Mucosa of stomach (tissue), 1 donor: ENCODE data around the gene U2AF2.

ENCODE experiments used
- H3K27me3 ChIP-seq: one replicate; pipeline ENCODE4 v1.7.0; 2013; ENCODE audit warnings: mild to moderate bottlenecking, low read length; ENCODE audit not compliant: control insufficient read depth, insufficient read depth
- H3K36me3 ChIP-seq: one replicate; pipeline ENCODE4 v1.7.0; 2013; ENCODE audit warnings: low read length; ENCODE audit not compliant: control insufficient read depth, insufficient read depth
- H3K4me1 ChIP-seq: one replicate; pipeline ENCODE4 v1.7.0; 2013; ENCODE audit warnings: mild to moderate bottlenecking, low read length; ENCODE audit not compliant: control insufficient read depth, insufficient read depth
- H3K4me3 ChIP-seq: one replicate; pipeline ENCODE4 v1.7.0; 2013; ENCODE audit warnings: low read length
- H3K9ac ChIP-seq: one replicate; pipeline ENCODE4 v1.7.0; 2013; ENCODE audit warnings: mild to moderate bottlenecking, low read length, moderate library complexity
- H3K9me3 ChIP-seq: one replicate; pipeline ENCODE4 v1.7.0; 2013; ENCODE audit warnings: mild to moderate bottlenecking, low read length, moderate library complexity; ENCODE audit not compliant: control insufficient read depth
- donor health status: Pancreatic carcinoma.

The U2AF2 gene

DNA sequence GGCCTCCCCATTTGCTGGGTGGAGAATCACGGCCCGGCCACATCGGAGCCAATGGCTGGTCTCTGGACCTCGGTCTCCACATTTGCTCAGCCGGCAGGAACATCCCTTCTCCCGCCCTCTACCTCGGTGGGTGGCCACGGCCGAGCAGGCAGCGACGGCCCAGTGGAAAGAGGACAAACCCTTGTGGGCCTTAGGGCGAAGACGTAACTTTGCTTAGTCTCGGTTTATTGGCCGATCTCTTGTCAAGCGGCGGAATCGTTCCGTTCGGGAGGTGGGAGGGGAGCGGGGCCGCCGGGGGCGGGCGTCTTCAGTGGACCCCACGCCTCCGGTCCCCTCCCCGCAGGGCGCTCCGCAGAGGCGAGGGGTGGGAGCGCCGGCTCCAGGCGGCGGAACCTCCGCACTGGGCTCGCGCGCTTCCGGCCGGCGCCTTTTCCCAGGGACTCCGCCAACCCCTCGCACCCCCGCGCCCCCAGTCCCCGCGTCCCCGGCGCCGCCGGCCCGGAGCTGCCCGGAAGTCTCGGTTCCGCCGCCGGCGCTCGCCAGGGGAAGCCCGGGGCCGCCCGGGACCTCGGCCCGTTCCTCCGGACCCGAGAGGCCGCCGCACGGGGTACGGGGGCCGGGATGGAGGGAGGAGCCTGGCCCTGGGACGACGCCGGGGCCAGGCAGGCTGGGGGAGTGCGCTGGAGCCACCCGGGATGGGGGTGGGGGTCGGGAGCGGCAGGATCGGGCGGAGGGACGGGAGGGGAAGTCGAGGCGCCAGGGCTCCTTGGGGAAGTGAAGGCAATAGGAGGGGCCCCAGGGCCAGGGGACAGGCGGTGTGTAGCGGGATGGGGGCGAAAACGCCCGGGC lies 14.0 kb upstream of the U2AF2 start, which contains the start of gene ZNF580:
Gene ZNF580, plus strand, starts transcription at position 426 of the 849 bp plus-strand sequence. CDS start 1,507 bp downstream, outside the sequence.
- Histone ChIP-seq H3K36me3 (no peaks in the 10 kb centered on the region), H3K4me1 (peaks cover 49% of the 10 kb centered on the region), H3K27me3 (no peaks in the 10 kb centered on the region), H3K9me3 (no peaks in the 10 kb centered on the region), H3K4me3 (peak within 1 kb of the TSS; percentile 36), H3K9ac (peak within 1 kb of the TSS; percentile 78)

DNA sequence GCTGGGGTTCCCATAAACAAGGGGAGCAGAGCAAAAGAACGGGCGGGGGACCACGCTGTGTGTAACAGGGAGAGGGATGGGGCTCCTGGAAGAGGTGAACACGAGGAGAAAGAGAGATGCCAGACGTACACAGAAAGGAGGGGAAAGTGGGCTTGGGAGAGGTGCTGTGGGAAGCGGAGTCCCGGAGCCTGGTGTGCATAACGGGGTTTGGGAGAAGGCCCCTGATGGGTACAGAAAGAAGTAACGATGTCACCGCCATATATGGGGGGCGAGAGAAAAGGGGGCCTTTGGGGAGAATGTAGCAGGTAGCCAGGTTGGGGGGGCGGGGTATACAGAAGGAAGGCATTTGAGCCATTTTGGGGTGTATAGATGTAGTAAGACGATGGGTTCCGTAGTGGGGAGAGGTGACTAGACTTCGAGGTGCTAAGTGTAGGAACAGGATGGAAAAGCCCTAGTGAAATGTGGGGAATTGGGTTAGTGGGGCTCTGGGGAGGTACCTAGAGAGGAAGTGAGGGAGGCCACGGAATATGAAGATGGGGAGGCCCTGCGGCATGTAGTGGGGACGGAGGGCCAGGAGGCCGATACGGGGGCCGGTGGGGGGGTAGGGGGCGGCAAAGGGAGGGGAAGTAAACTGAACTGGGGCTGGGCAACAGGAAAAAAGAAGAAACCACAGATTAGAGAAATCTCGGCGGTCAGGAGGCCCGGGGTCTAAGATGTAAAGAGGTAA lies 13.2 kb upstream of the U2AF2 start:
- peaks cover 41% of the 10 kb centered on the region for H3K4me1 ChIP-seq
- peak overlapping the region; percentile 78 for H3K9ac ChIP-seq
- no peaks in the 10 kb centered on the region for H3K36me3 ChIP-seq

DNA sequence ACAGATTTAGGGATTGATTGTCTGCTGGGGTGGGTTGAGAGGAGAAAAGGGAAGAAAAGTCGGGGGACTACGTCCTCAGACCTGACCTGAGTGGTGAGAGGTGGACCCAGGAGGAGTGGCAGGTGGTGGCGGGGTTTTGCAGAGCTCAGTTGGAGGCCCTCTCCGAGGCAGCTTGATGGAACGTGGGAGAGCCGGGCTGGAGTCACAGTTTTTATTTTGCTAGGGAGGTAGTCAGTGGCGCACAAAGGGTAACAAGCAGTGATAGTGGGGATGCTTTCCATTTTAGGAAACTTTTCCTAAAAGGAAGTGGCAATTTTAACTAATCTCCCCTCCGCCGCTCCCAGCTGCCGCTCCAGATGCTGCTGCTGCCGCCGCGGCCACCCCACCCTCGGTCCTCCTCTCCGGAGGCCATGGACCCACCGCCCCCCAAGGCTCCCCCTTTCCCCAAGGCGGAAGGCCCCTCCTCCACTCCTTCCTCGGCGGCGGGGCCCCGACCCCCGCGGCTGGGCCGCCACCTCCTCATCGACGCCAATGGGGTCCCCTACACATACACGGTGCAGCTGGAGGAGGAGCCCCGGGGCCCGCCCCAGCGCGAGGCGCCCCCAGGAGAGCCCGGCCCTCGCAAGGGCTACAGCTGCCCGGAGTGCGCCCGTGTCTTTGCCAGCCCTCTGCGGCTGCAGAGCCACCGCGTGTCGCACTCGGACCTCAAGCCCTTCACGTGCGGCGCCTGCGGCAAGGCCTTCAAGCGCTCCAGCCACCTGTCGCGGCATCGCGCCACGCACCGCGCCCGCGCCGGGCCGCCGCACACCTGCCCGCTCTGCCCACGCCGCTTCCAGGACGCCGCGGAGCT lies 12.5 kb upstream of the U2AF2 start:
- H3K4me1 ChIP-seq, result peaks cover 44% of the 10 kb centered on the region
- H3K36me3 ChIP-seq, result no peaks in the 10 kb centered on the region
- peak overlapping the region; percentile 50 for H3K9ac ChIP-seq
- no peaks in the 10 kb centered on the region for H3K27me3 ChIP-seq
- H3K4me3 ChIP-seq, result no peak overlapping the region
- no peaks in the 10 kb centered on the region for H3K9me3 ChIP-seq

More for the DNA sequence above, 13.2 kb upstream of the U2AF2 start:
- no peaks in the 10 kb centered on the region for H3K9me3 ChIP-seq
- no peaks in the 10 kb centered on the region for H3K27me3 ChIP-seq
- peak overlapping the region; percentile 36 for H3K4me3 ChIP-seq

DNA sequence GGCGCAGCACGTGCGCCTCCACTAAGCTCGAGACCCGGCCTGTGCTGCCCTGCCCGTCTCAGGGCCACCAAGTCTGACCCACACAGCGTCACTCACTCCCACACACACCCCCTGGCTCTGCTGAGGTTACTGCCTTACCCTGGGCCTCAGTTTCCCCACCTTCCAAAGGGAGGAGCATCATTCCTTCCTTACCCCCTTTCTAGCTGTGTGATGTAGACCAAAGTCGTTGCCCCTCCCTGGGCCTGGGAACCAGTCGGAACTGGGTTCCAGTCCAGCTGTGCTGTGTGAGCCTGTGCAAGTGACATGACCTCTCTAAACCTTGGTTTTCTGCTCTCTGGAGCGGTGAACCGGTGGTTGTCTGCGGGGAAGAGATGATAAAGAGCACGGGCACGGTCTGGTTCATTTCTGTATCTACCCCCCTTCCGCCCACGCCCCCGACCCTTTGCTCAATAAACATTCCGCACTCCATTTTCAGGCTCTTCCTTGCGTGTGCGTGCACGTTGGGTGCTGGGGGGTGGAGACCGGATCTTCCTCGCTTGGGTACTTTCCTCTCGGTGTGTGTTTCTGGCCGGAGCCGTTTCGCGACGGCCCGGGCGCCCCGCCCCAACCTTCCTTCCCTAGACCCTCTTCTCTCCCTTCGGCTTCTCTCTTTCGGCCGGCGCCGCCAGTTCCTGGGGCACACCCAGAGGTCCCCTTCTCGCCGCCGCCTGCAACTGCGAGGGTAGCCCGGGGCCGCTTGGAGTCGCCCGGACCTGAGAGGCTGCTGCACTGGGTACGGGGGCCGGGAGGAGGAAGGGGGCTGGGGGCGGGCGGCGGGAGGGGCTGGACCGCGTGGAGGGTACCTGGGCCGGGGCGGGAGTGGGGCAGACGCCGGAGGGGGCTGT lies 11.6 kb upstream of the U2AF2 start, which contains the start of gene ZNF581:
Gene ZNF581, plus strand, starts transcription at position 647 of the 884 bp plus-strand sequence. CDS start 923 bp downstream, outside the sequence.
- no peaks in the 10 kb centered on the region for H3K9me3 ChIP-seq
- H3K4me1 ChIP-seq, result peaks cover 48% of the 10 kb centered on the region
- H3K36me3 ChIP-seq, result no peaks in the 10 kb centered on the region
- H3K27me3 ChIP-seq, result no peaks in the 10 kb centered on the region
- peak within 1 kb of the TSS; percentile 63 for H3K4me3 ChIP-seq
- peak within 1 kb of the TSS; percentile 78 for H3K9ac ChIP-seq

DNA sequence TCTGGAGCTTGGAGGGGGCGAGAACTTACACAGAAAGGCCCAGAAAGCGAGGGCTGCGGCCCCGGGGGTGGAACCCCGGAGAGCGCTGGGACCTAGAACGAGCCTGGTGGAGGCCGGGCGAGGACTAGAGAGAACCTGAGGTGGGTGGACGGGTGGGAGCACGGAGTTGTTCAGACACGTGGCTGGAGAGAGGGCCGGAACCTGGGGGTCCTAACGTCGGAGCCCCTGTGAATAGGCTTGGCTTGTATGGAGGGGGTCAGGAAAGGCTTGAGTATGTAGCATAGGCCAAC lies 11.0 kb upstream of the U2AF2 start:
- Histone ChIP-seq H3K36me3 (no peaks in the 10 kb centered on the region), H3K27me3 (no peaks in the 10 kb centered on the region), H3K9ac (peak overlapping the region; percentile 78), H3K4me3 (peak overlapping the region; percentile 63), H3K4me1 (peaks cover 54% of the 10 kb centered on the region), H3K9me3 (no peaks in the 10 kb centered on the region)

DNA sequence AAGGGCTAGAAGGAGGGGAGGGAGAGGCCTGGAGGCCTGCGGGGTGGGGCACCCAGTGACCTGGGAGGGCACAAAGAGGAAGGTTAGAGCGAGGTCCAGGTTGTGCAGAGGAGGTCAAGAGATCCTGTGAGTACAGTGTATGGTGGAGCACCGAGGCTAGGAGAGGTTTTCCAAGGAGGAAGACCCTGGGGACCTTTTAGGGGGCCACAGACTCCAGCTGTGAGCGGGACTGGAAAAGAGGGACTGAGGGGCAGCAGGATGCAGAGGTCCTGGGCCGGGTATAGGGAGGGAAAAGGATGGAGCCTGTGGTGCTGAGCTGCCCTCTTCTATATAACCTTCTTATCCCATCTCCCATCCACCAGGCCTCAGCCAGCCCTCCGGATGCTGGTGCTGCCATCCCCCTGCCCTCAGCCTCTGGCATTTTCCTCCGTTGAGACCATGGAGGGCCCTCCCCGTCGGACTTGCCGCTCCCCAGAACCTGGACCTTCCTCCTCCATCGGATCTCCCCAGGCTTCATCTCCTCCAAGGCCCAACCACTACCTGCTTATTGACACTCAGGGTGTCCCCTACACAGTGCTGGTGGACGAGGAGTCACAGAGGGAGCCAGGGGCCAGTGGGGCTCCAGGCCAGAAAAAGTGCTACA lies 10.5 kb upstream of the U2AF2 start:
- no peaks in the 10 kb centered on the region for H3K9me3 ChIP-seq
- peak overlapping the region; percentile 63 for H3K4me3 ChIP-seq
- peaks cover 55% of the 10 kb centered on the region for H3K4me1 ChIP-seq
- H3K36me3 ChIP-seq, result no peaks in the 10 kb centered on the region
- H3K9ac ChIP-seq, result peak overlapping the region; percentile 78
- H3K27me3 ChIP-seq, result no peaks in the 10 kb centered on the region

DNA sequence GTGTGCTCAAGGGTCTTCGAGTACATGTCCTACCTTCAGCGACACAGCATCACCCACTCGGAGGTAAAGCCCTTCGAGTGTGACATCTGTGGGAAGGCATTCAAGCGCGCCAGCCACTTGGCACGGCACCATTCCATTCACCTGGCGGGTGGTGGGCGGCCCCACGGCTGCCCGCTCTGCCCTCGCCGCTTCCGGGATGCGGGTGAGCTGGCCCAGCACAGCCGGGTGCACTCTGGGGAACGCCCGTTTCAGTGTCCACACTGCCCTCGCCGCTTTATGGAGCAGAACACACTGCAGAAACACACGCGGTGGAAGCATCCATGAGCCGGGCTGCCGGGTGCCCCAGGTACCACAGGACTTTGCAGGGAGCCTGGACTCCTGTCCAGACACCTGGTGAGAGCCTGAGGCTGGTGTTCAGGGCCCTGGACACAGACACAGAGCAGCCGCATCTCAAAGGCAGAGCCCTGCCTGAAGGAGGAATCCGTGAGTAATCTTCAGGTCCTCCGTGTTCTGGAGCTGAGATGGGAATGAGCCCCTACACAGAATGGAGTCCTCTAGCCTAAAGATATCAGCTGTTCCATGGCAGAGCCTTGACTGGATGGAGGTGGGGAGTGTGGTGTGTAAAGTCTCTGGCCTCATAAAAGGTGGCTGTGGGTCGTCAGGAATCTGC lies 9.9 kb upstream of the U2AF2 start:
- no peaks in the 10 kb centered on the region for H3K27me3 ChIP-seq
- H3K36me3 ChIP-seq, result no peaks in the 10 kb centered on the region
- peaks cover 53% of the 10 kb centered on the region for H3K4me1 ChIP-seq
- H3K9ac ChIP-seq, result no peak overlapping the region
- H3K9me3 ChIP-seq, result no peaks in the 10 kb centered on the region
- H3K4me3 ChIP-seq, result no peak overlapping the region

DNA sequence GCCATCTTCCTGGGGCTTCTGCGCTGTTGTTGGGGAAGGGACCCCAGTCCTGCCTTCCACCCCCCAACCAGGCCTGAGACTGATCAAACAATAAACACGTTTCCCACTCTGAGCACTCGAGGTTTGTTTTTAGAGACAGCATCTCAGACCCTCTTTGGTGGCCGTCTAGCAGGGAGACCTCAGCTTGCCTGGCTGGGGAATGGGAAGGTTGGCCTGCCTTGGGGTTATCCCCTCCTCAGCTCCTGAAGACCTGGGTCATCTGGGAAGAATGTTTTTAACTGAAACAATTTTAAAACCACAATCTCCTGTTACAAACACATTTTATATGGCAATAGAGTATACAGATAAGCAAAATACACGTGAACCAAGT lies 9.3 kb upstream of the U2AF2 start:
- Histone ChIP-seq H3K4me1 (peaks cover 48% of the 10 kb centered on the region), H3K4me3 (no peak overlapping the region), H3K9me3 (no peaks in the 10 kb centered on the region), H3K9ac (no peak overlapping the region), H3K36me3 (no peaks in the 10 kb centered on the region), H3K27me3 (no peaks in the 10 kb centered on the region)

DNA sequence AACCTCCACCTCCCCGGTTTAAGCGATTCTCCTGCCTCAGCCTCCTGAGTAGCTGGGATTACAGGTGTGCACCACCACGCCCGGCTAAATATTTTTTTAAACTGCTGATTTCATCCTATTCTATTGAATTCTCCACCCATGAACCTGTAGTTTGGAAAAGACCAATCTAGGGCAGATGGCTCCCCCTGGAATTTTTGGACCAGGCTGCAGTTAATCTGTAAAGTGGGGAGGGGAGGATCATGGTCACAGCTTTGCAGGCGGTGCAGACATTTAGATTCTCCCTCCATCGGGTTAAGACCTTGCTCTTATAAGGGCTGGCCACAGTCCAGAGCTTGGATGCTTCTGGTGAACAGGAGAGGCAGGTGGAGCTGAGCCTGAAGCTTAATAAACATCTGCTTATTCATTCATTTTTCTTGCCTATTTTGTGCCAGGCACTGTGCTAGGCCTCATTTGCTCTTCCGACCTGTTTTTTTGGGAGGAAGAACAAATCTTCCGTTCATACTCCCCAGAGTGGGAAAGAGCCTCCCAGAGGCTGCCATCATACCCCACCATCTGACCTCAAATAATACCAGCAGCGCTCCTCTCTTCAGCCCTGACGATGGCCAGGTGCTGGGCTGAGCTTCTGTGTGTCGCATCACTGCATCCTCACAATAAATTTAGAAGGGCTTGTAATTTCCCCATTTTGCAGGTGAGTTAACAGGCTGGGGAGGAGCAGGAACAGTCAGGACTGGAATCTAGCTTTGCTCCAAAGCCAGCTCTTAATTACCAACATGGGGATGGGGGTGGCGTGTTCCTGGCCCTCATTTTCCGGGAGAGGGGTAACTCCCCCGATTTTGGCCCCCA lies 7.7 kb upstream of the U2AF2 start:
- Histone ChIP-seq H3K4me3 (peak overlapping the region; percentile 50), H3K4me1 (peaks cover 37% of the 10 kb centered on the region), H3K27me3 (no peaks in the 10 kb centered on the region), H3K9ac (peak overlapping the region; percentile 73), H3K36me3 (no peaks in the 10 kb centered on the region), H3K9me3 (no peaks in the 10 kb centered on the region)
